ENCODE data around the gene FAM168A.

Gene FAM168A

GRCh38 chr11:73397468-73398131 is 200.3 kb downstream of the FAM168A start:
- no peak overlapping the region for H3K4me3 ChIP-seq (replicated peaks; ENCODE audit: low read depth, low read length)
- no peak for DNase-seq (ENCODE audit: extremely low read depth, insufficient read length)
- peaks cover 51% of the 10 kb centered on the region for H3K36me3 ChIP-seq (ENCODE audit: control insufficient read depth, insufficient read depth, low read length)
- no peak for TF ChIP-seq CTCF (IDR thresholded peaks at IDR 0.05; ENCODE audit: insufficient read depth, low read length, poor library complexity, severe bottlenecking)
- no peaks in the 10 kb centered on the region for H3K27me3 ChIP-seq (replicated peaks; ENCODE audit: control insufficient read depth, insufficient read depth, low read length)

GRCh38 chr11:73396985-73397384 is 200.9 kb downstream of the FAM168A start:
- H3K36me3 ChIP-seq (ENCODE audit: control insufficient read depth, insufficient read depth, low read length): peaks cover 56% of the 10 kb centered on the region
- TF ChIP-seq CTCF (IDR thresholded peaks at IDR 0.05; ENCODE audit: insufficient read depth, low read length, poor library complexity, severe bottlenecking): no peak
- DNase-seq (ENCODE audit: extremely low read depth, insufficient read length): no peak

GRCh38 chr11:73396251-73396930 is 201.5 kb downstream of the FAM168A start:
- Histone ChIP-seq H3K27me3 (replicated peaks; ENCODE audit: control insufficient read depth, insufficient read depth, low read length) (no peaks in the 10 kb centered on the region), H3K36me3 (ENCODE audit: control insufficient read depth, insufficient read depth, low read length) (peaks cover 57% of the 10 kb centered on the region), H3K4me3 (replicated peaks; ENCODE audit: low read depth, low read length) (no peak overlapping the region)
- DNase-seq (ENCODE audit: extremely low read depth, insufficient read length): no peak
- no peak for TF ChIP-seq CTCF (IDR thresholded peaks at IDR 0.05; ENCODE audit: insufficient read depth, low read length, poor library complexity, severe bottlenecking)

More at GRCh38 chr11:73396985-73397384, 200.9 kb downstream of the FAM168A start:
- no peak overlapping the region for H3K4me3 ChIP-seq (replicated peaks; ENCODE audit: low read depth, low read length)
- no peaks in the 10 kb centered on the region for H3K27me3 ChIP-seq (replicated peaks; ENCODE audit: control insufficient read depth, insufficient read depth, low read length)

GRCh38 chr11:73395297-73396208 is 202.4 kb downstream of the FAM168A start:
- no peak for DNase-seq (ENCODE audit: extremely low read depth, insufficient read length)
- no peak overlapping the region for H3K4me3 ChIP-seq (replicated peaks; ENCODE audit: low read depth, low read length)
- no peaks in the 10 kb centered on the region for H3K27me3 ChIP-seq (replicated peaks; ENCODE audit: control insufficient read depth, insufficient read depth, low read length)
- TF ChIP-seq CTCF (IDR thresholded peaks at IDR 0.05; ENCODE audit: insufficient read depth, low read length, poor library complexity, severe bottlenecking): no peak
- peaks cover 61% of the 10 kb centered on the region for H3K36me3 ChIP-seq (ENCODE audit: control insufficient read depth, insufficient read depth, low read length)

- H3K27me3 ChIP-seq (replicated peaks; ENCODE audit: control insufficient read depth, insufficient read depth, low read length): no peaks in the 10 kb centered on the region
- DNase-seq (ENCODE audit: extremely low read depth, insufficient read length): no peak
- peaks cover 62% of the 10 kb centered on the region for H3K36me3 ChIP-seq (ENCODE audit: control insufficient read depth, insufficient read depth, low read length)
- no peak overlapping the region for H3K4me3 ChIP-seq (replicated peaks; ENCODE audit: low read depth, low read length)
- TF ChIP-seq CTCF (IDR thresholded peaks at IDR 0.05; ENCODE audit: insufficient read depth, low read length, poor library complexity, severe bottlenecking): no peak
These were observed 203.3 kb downstream of the FAM168A start for GRCh38 chr11:73394416-73395296.

All from GM06990 (cell line).